H1 (cell line): Measurements from ENCODE around the gene TEAD3. TPM values are rescaled to one million over a fixed set of nuclear protein-coding genes. Genes with fewer than 3 reads are reported as not detected.

Experiments
- CHD7 ChIP-seq: fragments of 300-600 bp; sonication (generic); IDR thresholded peaks from 2 replicates; pipeline ENCODE4 v1.7.1; 2012; ENCODE audit warnings: low read length, moderate library complexity, mild to moderate bottlenecking, inconsistent platforms; ENCODE audit not compliant: insufficient replicate concordance
- polyA plus RNA-seq, 7 experiments: library from polyadenylated mRNA; depleted of rRNA in 3 of 7; stranded (reverse) in 5 of 7; unstranded in 2 of 7; fragments of >200 nt in 5 of 7; fragments of 200-250 nt in 2 of 7; gene quantifications; 1 replicate in 5 of 7; 2 replicates in 1 of 7; 4 replicates in 1 of 7; pipeline versions ENCODE4 v1.2.1 to v1.2.3, GENCODE V29; 2011 to 2013; ENCODE audit warnings: missing spikeins in 2 of 7, mixed read lengths in 2 of 7
- total RNA-seq: library from RNA; stranded (reverse); fragmentation: NEBNext Ultra II Directional; extraction: Animal tissue kit (Norgen Biotek cat#: 25700); gene quantifications from 2 replicates; pipeline ENCODE4 v1.2.1, GENCODE V29; 2021

Gene TEAD3
- total and polyA plus RNA-seq, 2 of the 8 experiments (the other 6 are each of a cell fraction or from before 2014, with no cell fraction given), result 20.1 to 28.7 TPM

- TF ChIP-seq CHD7, result no peak
Observed at GRCh38 chr6:35483893-35484645, 12.8 kb downstream of the TEAD3 start (continued).
